ENCODE results near the gene MPP7. TPM values are rescaled to one million over a fixed set of nuclear protein-coding genes. Genes with fewer than 3 reads are reported as not detected.
"Not testable (repeated sequence)": the region's sequence is repeated elsewhere in the genome, so short reads cannot be mapped to it uniquely, and the experiment has no call there.

Gene MPP7
- total RNA-seq, 1 experiment from 2014 or later, result 0.55 TPM

DNA sequence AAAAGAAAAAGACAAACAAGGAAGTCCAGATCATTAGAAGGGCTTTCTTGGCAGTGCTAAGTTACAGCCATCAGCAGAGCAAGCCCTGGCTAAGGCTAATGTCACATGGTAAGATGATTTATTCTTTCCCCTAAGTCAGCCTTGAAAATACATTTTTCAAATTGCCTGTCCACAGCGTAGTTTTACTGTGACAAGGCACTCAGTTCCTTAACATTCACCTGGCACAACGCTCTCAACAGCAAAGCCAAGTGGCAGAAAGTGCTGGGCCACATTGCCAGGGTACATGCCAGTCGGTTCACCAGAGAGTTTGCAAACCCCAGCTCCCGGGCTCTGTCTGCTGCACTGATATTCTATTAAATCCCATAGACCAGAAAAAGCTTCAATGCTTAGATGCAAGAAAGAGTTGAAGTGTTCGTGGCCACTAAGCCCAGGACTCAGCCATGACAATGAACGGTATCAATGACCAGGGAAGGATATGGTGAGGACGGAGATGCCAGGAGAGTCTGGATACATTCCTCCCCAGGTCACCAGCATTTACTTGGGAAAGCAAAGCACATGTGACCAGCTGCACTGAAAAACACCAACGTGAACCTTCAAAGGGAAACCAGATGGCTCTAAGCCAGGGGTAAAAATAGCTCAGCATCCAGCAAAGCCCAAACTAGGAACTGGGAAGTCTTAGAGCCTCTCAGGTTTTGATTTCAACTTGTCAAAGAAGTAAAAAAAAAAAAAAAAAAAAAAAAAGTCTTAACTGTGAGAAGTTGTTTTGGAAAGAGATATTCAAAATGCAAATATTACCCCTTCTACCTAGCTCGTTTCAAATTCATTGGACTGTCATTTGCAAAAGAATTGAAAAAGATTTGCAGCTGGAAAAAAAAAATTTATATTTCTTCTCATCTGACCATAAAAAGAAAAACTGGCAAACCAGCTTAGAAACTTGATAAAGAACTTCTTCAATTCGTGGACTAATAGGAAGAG, 23.9 kb upstream of the MPP7 start:
- Histone ChIP-seq H3K27me3 (ENCODE audit: insufficient read depth, low read depth) (no peaks in the 10 kb centered on the region), H3K4me1 (replicated peaks; ENCODE audit: insufficient read depth) (no peaks in the 10 kb centered on the region), H3K36me3 (ENCODE audit: low read depth) (no peaks in the 10 kb centered on the region), H2AFZ (no peak overlapping the region), H3K9me2 (ENCODE audit: insufficient read depth) (no peaks in the 10 kb centered on the region), H3K27ac (no peak overlapping the region), H3K4me2 (no peak overlapping the region), H3K9me3 (ENCODE audit: insufficient read depth, low read depth) (no peaks in the 10 kb centered on the region), H3F3A (ENCODE audit: insufficient read depth, low read depth) (no peaks in the 10 kb centered on the region), H4K20me1 (ENCODE audit: insufficient read depth) (no peaks in the 10 kb centered on the region), H3K79me2 (ENCODE audit: low read depth) (no peaks in the 10 kb centered on the region), H3K4me3 (no peak overlapping the region)
- intact Hi-C loops (cut with micrococcal nuclease; ENCODE audit: unreplicated experiment), result loop anchor here (1.0 kb wide), 1 partner anchor 10 kb away; no protein-coding TSS in a partner anchor
- ChIA-PET CTCF (no interaction called here), POLR2A (ENCODE audit: unreplicated experiment) (no interaction called here)
- no peak for TF ChIP-seq EZH2 (IDR thresholded peaks at IDR 0.05; ENCODE audit: low read depth)
- TF ChIP-seq, protein P1, sequence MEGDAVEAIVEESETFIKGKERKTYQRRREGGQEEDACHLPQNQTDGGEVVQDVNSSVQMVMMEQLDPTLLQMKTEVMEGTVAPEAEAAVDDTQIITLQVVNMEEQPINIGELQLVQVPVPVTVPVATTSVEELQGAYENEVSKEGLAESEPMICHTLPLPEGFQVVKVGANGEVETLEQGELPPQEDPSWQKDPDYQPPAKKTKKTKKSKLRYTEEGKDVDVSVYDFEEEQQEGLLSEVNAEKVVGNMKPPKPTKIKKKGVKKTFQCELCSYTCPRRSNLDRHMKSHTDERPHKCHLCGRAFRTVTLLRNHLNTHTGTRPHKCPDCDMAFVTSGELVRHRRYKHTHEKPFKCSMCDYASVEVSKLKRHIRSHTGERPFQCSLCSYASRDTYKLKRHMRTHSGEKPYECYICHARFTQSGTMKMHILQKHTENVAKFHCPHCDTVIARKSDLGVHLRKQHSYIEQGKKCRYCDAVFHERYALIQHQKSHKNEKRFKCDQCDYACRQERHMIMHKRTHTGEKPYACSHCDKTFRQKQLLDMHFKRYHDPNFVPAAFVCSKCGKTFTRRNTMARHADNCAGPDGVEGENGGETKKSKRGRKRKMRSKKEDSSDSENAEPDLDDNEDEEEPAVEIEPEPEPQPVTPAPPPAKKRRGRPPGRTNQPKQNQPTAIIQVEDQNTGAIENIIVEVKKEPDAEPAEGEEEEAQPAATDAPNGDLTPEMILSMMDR (conservative IDR thresholded peaks at IDR 0.05), result no peak
- no TSS peak for BruUV-seq (replicated peaks)
- DNase-seq, result no peak

DNA sequence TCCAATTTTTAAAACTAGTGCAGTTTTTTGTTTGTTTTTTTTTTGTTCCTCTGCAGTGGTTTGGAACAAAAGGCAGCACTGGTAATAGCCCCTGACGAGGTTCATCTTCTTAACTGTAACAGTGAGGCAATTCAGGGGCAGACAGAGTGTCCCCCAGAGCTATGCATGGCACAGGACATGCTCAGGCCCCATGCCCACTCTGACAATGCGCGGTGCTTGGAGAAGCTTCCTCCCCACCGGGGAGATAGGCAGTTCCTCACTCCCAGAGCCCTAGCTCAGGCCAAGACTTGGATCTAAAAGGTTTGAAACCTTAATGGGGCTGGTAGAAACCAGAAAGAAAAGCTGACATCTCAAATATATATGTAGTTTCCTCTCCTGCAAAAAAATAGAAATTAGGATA, 17.9 kb upstream of the MPP7 start:
- Histone ChIP-seq H3K9me3 (ENCODE audit: insufficient read depth, low read depth) (no peaks in the 10 kb centered on the region), H4K20me1 (ENCODE audit: insufficient read depth) (no peaks in the 10 kb centered on the region), H3K27ac (no peak overlapping the region), H3K27me3 (ENCODE audit: insufficient read depth, low read depth) (peaks cover 11% of the 10 kb centered on the region; the same call in 1 of the 2 replicates), H3K36me3 (ENCODE audit: low read depth) (no peaks in the 10 kb centered on the region), H3K79me2 (ENCODE audit: low read depth) (no peaks in the 10 kb centered on the region), H3K9me2 (ENCODE audit: insufficient read depth) (no peaks in the 10 kb centered on the region), H3F3A (ENCODE audit: insufficient read depth, low read depth) (no peaks in the 10 kb centered on the region), H3K4me1 (replicated peaks; ENCODE audit: insufficient read depth) (no peaks in the 10 kb centered on the region), H3K4me3 (no peak overlapping the region), H3K4me2 (no peak overlapping the region), H2AFZ (no peak overlapping the region)
- ChIA-PET POLR2A (ENCODE audit: unreplicated experiment) (no interaction called here), CTCF (no interaction called here)
- no peak for TF ChIP-seq EZH2 (IDR thresholded peaks at IDR 0.05; ENCODE audit: low read depth)
- TF ChIP-seq, protein P1 (conservative IDR thresholded peaks at IDR 0.05), result no peak
- no peak for DNase-seq
- no TSS peak for BruUV-seq (replicated peaks)
- intact Hi-C loops (cut with micrococcal nuclease; ENCODE audit: unreplicated experiment), result no loop called here

DNA sequence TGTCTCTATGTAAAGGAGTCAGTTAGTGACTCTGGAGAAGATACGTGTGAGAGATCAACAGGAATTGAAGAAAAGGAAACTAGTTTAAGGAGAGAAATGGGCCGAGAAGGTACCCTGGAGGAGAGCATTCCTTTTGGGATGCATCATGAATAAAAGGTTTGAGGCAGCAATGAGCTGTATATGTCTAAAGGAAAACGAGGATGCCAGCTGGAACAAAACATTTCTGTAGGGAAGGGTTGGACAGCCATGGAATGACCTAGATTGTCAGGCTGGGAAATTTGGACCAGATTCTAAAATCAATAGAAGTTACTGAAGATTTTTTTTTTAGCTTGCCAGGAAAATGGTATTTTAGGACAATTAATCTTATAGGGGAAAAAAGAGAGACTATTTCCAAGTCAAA, 17.2 kb upstream of the MPP7 start:
- intact Hi-C loops (cut with micrococcal nuclease; ENCODE audit: unreplicated experiment), result no loop called here
- Histone ChIP-seq H3K79me2 (ENCODE audit: low read depth) (no peaks in the 10 kb centered on the region), H3F3A (ENCODE audit: insufficient read depth, low read depth) (no peaks in the 10 kb centered on the region), H3K9me3 (ENCODE audit: insufficient read depth, low read depth) (no peaks in the 10 kb centered on the region), H3K27me3 (ENCODE audit: insufficient read depth, low read depth) (peaks cover 11% of the 10 kb centered on the region; the same call in 1 of the 2 replicates), H3K27ac (no peak overlapping the region), H3K4me3 (no peak overlapping the region), H3K36me3 (ENCODE audit: low read depth) (no peaks in the 10 kb centered on the region), H4K20me1 (ENCODE audit: insufficient read depth) (no peaks in the 10 kb centered on the region), H3K9me2 (ENCODE audit: insufficient read depth) (no peaks in the 10 kb centered on the region), H3K4me2 (no peak overlapping the region), H2AFZ (no peak overlapping the region), H3K4me1 (replicated peaks; ENCODE audit: insufficient read depth) (no peaks in the 10 kb centered on the region)
- TF ChIP-seq EZH2 (IDR thresholded peaks at IDR 0.05; ENCODE audit: low read depth), result no peak
- TF ChIP-seq, protein P1 (conservative IDR thresholded peaks at IDR 0.05), result no peak
- ChIA-PET CTCF (no interaction called here), POLR2A (ENCODE audit: unreplicated experiment) (no interaction called here)
- DNase-seq, result no peak
- no TSS peak for BruUV-seq (replicated peaks)

DNA sequence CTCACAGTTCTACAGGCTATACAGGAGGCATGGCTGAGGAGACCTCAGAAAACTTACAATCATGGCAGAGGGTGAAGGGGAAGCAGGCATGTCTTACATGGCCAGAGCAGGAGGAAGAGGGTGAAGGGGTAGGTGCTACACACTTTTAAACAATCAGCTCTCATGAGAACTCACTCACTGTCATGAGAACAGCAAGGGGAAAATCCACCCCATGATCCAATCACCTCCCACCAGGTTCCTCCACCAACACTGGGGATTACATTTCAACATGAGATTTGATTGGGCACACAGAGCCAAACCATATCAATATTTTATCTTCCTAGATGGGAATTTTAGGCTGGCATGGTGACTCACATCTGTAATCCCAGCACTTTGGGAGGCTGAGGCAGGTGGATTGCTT, 16.2 kb upstream of the MPP7 start:
- H3K36me3 ChIP-seq (ENCODE audit: low read depth); DNase-seq; H3K4me2 ChIP-seq; H3F3A ChIP-seq (ENCODE audit: insufficient read depth, low read depth); H3K9me2 ChIP-seq (ENCODE audit: insufficient read depth); H4K20me1 ChIP-seq (ENCODE audit: insufficient read depth); H3K79me2 ChIP-seq (ENCODE audit: low read depth); intact Hi-C loops (cut with micrococcal nuclease; ENCODE audit: unreplicated experiment); BruUV-seq (replicated peaks); H3K4me3 ChIP-seq; CTCF ChIA-PET; H3K27ac ChIP-seq; H2AFZ ChIP-seq; POLR2A ChIA-PET (ENCODE audit: unreplicated experiment); H3K9me3 ChIP-seq (ENCODE audit: insufficient read depth, low read depth); H3K4me1 ChIP-seq (replicated peaks; ENCODE audit: insufficient read depth): not testable (repeated sequence)
- peaks cover 18% of the 10 kb centered on the region; the same call in 1 of the 2 replicates for H3K27me3 ChIP-seq (ENCODE audit: insufficient read depth, low read depth)

Data from PC-9 (cell line).